Measurements from ENCODE around the gene MON2.

DNA sequence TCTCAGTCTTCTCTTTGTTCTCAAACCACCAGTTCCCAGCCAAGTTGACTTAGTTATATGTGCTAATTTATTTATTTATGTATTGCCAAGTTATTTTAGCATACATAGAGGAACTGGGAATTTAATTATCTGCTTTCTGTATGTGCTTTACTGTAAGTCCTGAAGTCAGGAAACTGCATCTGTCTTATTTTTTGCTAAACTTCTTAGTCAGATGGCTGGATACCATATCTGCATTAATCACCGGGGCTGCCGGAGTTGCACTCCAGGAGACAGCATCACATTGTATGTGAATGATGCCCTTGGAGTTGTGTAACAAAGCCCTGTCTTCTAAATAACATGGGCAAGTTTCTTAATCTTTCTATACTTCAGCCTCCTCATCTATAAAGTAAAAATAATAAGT lies 96.2 kb downstream of the MON2 start:
- TF ChIP-seq, protein P1, sequence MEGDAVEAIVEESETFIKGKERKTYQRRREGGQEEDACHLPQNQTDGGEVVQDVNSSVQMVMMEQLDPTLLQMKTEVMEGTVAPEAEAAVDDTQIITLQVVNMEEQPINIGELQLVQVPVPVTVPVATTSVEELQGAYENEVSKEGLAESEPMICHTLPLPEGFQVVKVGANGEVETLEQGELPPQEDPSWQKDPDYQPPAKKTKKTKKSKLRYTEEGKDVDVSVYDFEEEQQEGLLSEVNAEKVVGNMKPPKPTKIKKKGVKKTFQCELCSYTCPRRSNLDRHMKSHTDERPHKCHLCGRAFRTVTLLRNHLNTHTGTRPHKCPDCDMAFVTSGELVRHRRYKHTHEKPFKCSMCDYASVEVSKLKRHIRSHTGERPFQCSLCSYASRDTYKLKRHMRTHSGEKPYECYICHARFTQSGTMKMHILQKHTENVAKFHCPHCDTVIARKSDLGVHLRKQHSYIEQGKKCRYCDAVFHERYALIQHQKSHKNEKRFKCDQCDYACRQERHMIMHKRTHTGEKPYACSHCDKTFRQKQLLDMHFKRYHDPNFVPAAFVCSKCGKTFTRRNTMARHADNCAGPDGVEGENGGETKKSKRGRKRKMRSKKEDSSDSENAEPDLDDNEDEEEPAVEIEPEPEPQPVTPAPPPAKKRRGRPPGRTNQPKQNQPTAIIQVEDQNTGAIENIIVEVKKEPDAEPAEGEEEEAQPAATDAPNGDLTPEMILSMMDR (IDR thresholded peaks at IDR 0.05) = no peak
- TF ChIP-seq POLR2AphosphoS5 (IDR thresholded peaks at IDR 0.05) (no peak), POLR2A (IDR thresholded peaks at IDR 0.05) (no peak), EP300 (IDR thresholded peaks at IDR 0.05) (no peak)

All from stomach (tissue), 4 donors.